IMR-90 (cell line): ENCODE data around the gene SLX4IP. TPM values are rescaled to one million over a fixed set of nuclear protein-coding genes. Genes with fewer than 3 reads are reported as not detected.

Source experiments
- ATAC-seq: fragments of 200-7000 bp; cut with Tn5 transposase; 2 replicates; pipeline ENCODE4 v1.9.1; 2020; ENCODE audit warnings: low read depth, mild to moderate bottlenecking, moderate library complexity
- BruUV-seq: library from RNA; stranded (reverse); fragments of 400-500 nt; replicated peaks from 2 replicates; lab custom pipeline; 2021; lab: Mats Ljungman, UMichigan
- CTCF ChIA-PET: fragments of 300-600 bp; formaldehyde crosslinking; extraction: SDS; loops from one replicate; lab custom pipeline; 2021; ENCODE audit warnings: antibody characterized with exemption; lab: Yijun Ruan, JAX
- POLR2A ChIA-PET: fragments of 300-600 bp; sonication (Branson Sonifier 250); formaldehyde crosslinking; loops from one replicate; lab custom pipeline; 2022; ENCODE audit warnings: antibody characterized with exemption; ENCODE audit not compliant: unreplicated experiment; lab: Charles Lee
- DNase-seq: peaks from one replicate; pipeline ENCODE4 v3.0.0; 2013
- H2AFZ ChIP-seq: replicated peaks from 2 replicates; pipeline ENCODE3; 2013; ENCODE audit warnings: low read length, mild to moderate bottlenecking; ENCODE audit not compliant: poor library complexity
- H2AK5ac ChIP-seq: 2 replicates; pipeline ENCODE4 v1.6.1; 2013; ENCODE audit warnings: low read depth, low read length, inconsistent platforms
- H2AK9ac ChIP-seq: replicated peaks from 2 replicates; pipeline ENCODE3; 2013; ENCODE audit warnings: mild to moderate bottlenecking, low read depth, low read length, moderate library complexity; ENCODE audit not compliant: poor library complexity
- H2BK120ac ChIP-seq: 2 replicates; pipeline ENCODE4 v1.6.1; 2013; ENCODE audit warnings: low read depth, low read length, inconsistent platforms
- H2BK15ac ChIP-seq: 3 replicates; pipeline ENCODE4 v1.6.1; 2013; ENCODE audit warnings: low read depth, low read length, inconsistent platforms
- H2BK20ac ChIP-seq: 2 replicates; pipeline ENCODE4 v1.6.1; 2013; ENCODE audit warnings: low read depth, mild to moderate bottlenecking, inconsistent platforms, low read length, moderate library complexity
- H2BK5ac ChIP-seq: 2 replicates; pipeline ENCODE4 v1.6.1; 2013; ENCODE audit warnings: mild to moderate bottlenecking, low read depth, low read length, inconsistent platforms; ENCODE audit not compliant: poor library complexity, severe bottlenecking
- H3K14ac ChIP-seq: replicated peaks from 2 replicates; pipeline ENCODE4 v1.6.1; 2013; ENCODE audit warnings: low read depth, low read length, inconsistent platforms
- H3K18ac ChIP-seq: 2 replicates; pipeline ENCODE4 v1.6.1; 2013; ENCODE audit warnings: low read depth, low read length, control low read depth
- H3K23ac ChIP-seq: 2 replicates; pipeline ENCODE4 v1.6.1; 2013; ENCODE audit warnings: low read depth, low read length, inconsistent platforms
- H3K27ac ChIP-seq: 2 replicates; pipeline ENCODE4 v1.5.1; 2013; ENCODE audit warnings: mild to moderate bottlenecking, control low read depth, low read length; ENCODE audit not compliant: insufficient read depth
- H3K27me3 ChIP-seq: 2 replicates; pipeline ENCODE4 v1.6.1; 2013; ENCODE audit warnings: low read length; ENCODE audit not compliant: control insufficient read depth, insufficient read depth
- H3K36me3 ChIP-seq: 2 replicates; pipeline ENCODE4 v1.6.1; 2013; ENCODE audit warnings: low read length, mixed read lengths; ENCODE audit not compliant: control insufficient read depth, insufficient read depth
- H3K4ac ChIP-seq: 2 replicates; pipeline ENCODE4 v1.6.1; 2013; ENCODE audit warnings: low read depth, low read length, inconsistent platforms
- H3K4me1 ChIP-seq: 2 replicates; pipeline ENCODE4 v1.6.1; 2013; ENCODE audit warnings: low read length, mixed read lengths; ENCODE audit not compliant: control insufficient read depth, insufficient read depth
- H3K4me2 ChIP-seq: 2 replicates; pipeline ENCODE4 v1.6.1; 2013; ENCODE audit warnings: low read depth, mild to moderate bottlenecking, control low read depth, low read length, moderate library complexity
- H3K4me3 ChIP-seq: 2 replicates; pipeline ENCODE4 v1.5.1; 2013; ENCODE audit warnings: low read depth, mild to moderate bottlenecking, control low read depth, low read length, moderate library complexity; ENCODE audit not compliant: insufficient read depth
- H3K56ac ChIP-seq: 2 replicates; pipeline ENCODE4 v1.6.1; 2013; ENCODE audit warnings: low read length, inconsistent platforms; ENCODE audit not compliant: insufficient read depth; ENCODE audit errors: extremely low read depth
- H3K79me1 ChIP-seq, 2 experiments: 2 replicates each; pipeline ENCODE4 v1.6.1; 2013; ENCODE audit warnings: low read length in 2 of 2, inconsistent platforms in 1 of 2, low read depth in 1 of 2
- H3K9ac ChIP-seq: 2 replicates; pipeline ENCODE4 v1.6.1; 2013; ENCODE audit warnings: low read depth, low read length, control low read depth
- H3K9me1 ChIP-seq: 2 replicates; pipeline ENCODE4 v1.6.1; 2013; ENCODE audit warnings: low read length, inconsistent platforms; ENCODE audit not compliant: insufficient read depth
- H3K9me3 ChIP-seq: 2 replicates; pipeline ENCODE4 v1.6.1; 2013; ENCODE audit warnings: low read length; ENCODE audit not compliant: control insufficient read depth, insufficient read depth
- H4K20me1 ChIP-seq: 2 replicates; pipeline ENCODE4 v1.6.1; 2013; ENCODE audit warnings: low read length, inconsistent platforms; ENCODE audit not compliant: insufficient read depth
- H4K5ac ChIP-seq: 2 replicates; pipeline ENCODE4 v1.6.1; 2013; ENCODE audit warnings: mild to moderate bottlenecking, low read depth, low read length, control low read depth
- H4K8ac ChIP-seq, 2 experiments: 2 replicates each; pipeline ENCODE4 v1.6.1; 2013; ENCODE audit warnings: low read depth in 2 of 2, low read length in 2 of 2, control low read depth in 1 of 2, inconsistent platforms in 1 of 2
- H4K91ac ChIP-seq: 2 replicates; pipeline ENCODE4 v1.6.1; 2013; ENCODE audit warnings: low read depth, low read length, inconsistent platforms; ENCODE audit not compliant: insufficient read depth
- BHLHE40 ChIP-seq: fragments of 150-350 bp; IDR thresholded peaks from 2 replicates; pipeline ENCODE4 v1.6.1; 2016; ENCODE audit warnings: mild to moderate bottlenecking, low read depth, low read length
- CEBPB ChIP-seq: IDR thresholded peaks from 2 replicates; pipeline ENCODE4 v1.6.1; 2012; ENCODE audit warnings: low read depth, low read length, improper control_type of control experiment
- CHD1 ChIP-seq: IDR thresholded peaks from 2 replicates; pipeline ENCODE4 v1.6.1; 2012; ENCODE audit warnings: low read depth, low read length, improper control_type of control experiment
- FOS ChIP-seq: fragments of 150-350 bp; IDR thresholded peaks from 2 replicates; pipeline ENCODE4 v1.6.1; 2016; ENCODE audit warnings: low read depth, low read length
- MXI1 ChIP-seq: IDR thresholded peaks from 2 replicates; pipeline ENCODE4 v1.6.1; 2012; ENCODE audit warnings: low read depth, mild to moderate bottlenecking, low read length, moderate library complexity, borderline replicate concordance
- NFE2L2 ChIP-seq: fragments of 150-350 bp; IDR thresholded peaks from 2 replicates; pipeline ENCODE4 v1.6.1; 2016; ENCODE audit warnings: low read depth, mild to moderate bottlenecking, low read length
- POLR2A ChIP-seq: IDR thresholded peaks from 2 replicates; pipeline ENCODE4 v1.6.1; 2012; ENCODE audit warnings: mild to moderate bottlenecking, low read depth, low read length
- RAD21 ChIP-seq: IDR thresholded peaks from 2 replicates; pipeline ENCODE4 v1.6.1; 2012; ENCODE audit warnings: low read length, improper control_type of control experiment
- RCOR1 ChIP-seq: IDR thresholded peaks from 2 replicates; pipeline ENCODE4 v1.6.1; 2012; ENCODE audit warnings: mild to moderate bottlenecking, low read length, improper control_type of control experiment; ENCODE audit not compliant: insufficient replicate concordance
- RFX5 ChIP-seq: IDR thresholded peaks from 2 replicates; pipeline ENCODE4 v1.8.0; 2012; ENCODE audit warnings: low read depth, mild to moderate bottlenecking, low read length, moderate library complexity
- SMC3 ChIP-seq: fragments of 150-350 bp; IDR thresholded peaks from 2 replicates; pipeline ENCODE4 v1.6.1; 2016; ENCODE audit warnings: low read depth, mild to moderate bottlenecking, antibody characterized with exemption, low read length, moderate library complexity
- WGBS, 2 experiments: methylation state at CpG; one replicate each; pipeline versions ENCODE4 v1.1.5 to v1.1.7; 2013; ENCODE audit warnings: missing lambda C conversion rate in 2 of 2; ENCODE audit not compliant: insufficient read length in 1 of 2; ENCODE audit errors: extremely low coverage in 2 of 2; 5-methylcytosine and 5-hydroxymethylcytosine counted together
- dilution Hi-C: fragments of 300-500 bp; cut with HindIII; formaldehyde crosslinking; loops from one replicate; pipeline ENCODE4 v1.14.3; 2018; ENCODE audit warnings: low sequenced_read_pairs; ENCODE audit not compliant: unreplicated experiment
- in situ Hi-C: fragments of 300-500 bp; cut with MboI; formaldehyde crosslinking; loops from 3 replicates; pipeline ENCODE4 v1.14.3; 2019; ENCODE audit warnings: low sequenced_read_pairs, inconsistent platforms, mixed read lengths
- intact Hi-C: fragments of 100-400 bp; cut with micrococcal nuclease; formaldehyde crosslinking; loops from 2 replicates; pipeline ENCODE4 v1.10.0; 2022
- polyA plus RNA-seq, 3 experiments: library from polyadenylated mRNA; depleted of rRNA; stranded (reverse); fragments of >200 nt; gene quantifications; 2 replicates each; pipeline ENCODE4 v1.2.3, GENCODE V29; 2012; ENCODE audit warnings: low replicate concordance in 1 of 3
- total RNA-seq: library from RNA; depleted of rRNA; stranded (reverse); fragments of >200 nt; gene quantifications from 2 replicates; pipeline ENCODE4 v1.2.3, GENCODE V29; 2012
- TF ChIP-seq, protein P1 (sequence below): fragments of 150-350 bp; IDR thresholded peaks from 2 replicates; pipeline ENCODE4 v1.6.1; 2017; ENCODE audit warnings: mild to moderate bottlenecking, antibody characterized with exemption, low read length, low read depth
- TF ChIP-seq, protein P2 (sequence below): conservative IDR thresholded peaks from 2 replicates; pipeline ENCODE4 v1.5.1; 2012; ENCODE audit warnings: mild to moderate bottlenecking, low read depth, low read length, improper control_type of control experiment
- TF ChIP-seq, protein P3 (sequence below): fragments of 150-350 bp; IDR thresholded peaks from 2 replicates; pipeline ENCODE4 v1.6.1; 2016; ENCODE audit warnings: low read depth, mild to moderate bottlenecking, low read length, moderate library complexity, borderline replicate concordance

The SLX4IP gene
- total and polyA plus RNA-seq, 2 of the 4 experiments (the other 2 are of a cell fraction) = 1.3 to 5.9 TPM

- POLR2A ChIA-PET = no interaction called here
- no CpG with 5 or more reads among the region's 1 CpG for WGBS, 2 experiments
- TF ChIP-seq NFE2L2 = no peak
- TF ChIP-seq FOS = no peak
- TF ChIP-seq SMC3 = no peak
- TF ChIP-seq CEBPB = no peak
- no peak for TF ChIP-seq RCOR1
- no peak for TF ChIP-seq RFX5
- TF ChIP-seq BHLHE40 = no peak
- TF ChIP-seq, protein P1, sequence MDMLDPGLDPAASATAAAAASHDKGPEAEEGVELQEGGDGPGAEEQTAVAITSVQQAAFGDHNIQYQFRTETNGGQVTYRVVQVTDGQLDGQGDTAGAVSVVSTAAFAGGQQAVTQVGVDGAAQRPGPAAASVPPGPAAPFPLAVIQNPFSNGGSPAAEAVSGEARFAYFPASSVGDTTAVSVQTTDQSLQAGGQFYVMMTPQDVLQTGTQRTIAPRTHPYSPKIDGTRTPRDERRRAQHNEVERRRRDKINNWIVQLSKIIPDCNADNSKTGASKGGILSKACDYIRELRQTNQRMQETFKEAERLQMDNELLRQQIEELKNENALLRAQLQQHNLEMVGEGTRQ = no peak
- TF ChIP-seq MXI1 = no peak
- TF ChIP-seq, protein P2, sequence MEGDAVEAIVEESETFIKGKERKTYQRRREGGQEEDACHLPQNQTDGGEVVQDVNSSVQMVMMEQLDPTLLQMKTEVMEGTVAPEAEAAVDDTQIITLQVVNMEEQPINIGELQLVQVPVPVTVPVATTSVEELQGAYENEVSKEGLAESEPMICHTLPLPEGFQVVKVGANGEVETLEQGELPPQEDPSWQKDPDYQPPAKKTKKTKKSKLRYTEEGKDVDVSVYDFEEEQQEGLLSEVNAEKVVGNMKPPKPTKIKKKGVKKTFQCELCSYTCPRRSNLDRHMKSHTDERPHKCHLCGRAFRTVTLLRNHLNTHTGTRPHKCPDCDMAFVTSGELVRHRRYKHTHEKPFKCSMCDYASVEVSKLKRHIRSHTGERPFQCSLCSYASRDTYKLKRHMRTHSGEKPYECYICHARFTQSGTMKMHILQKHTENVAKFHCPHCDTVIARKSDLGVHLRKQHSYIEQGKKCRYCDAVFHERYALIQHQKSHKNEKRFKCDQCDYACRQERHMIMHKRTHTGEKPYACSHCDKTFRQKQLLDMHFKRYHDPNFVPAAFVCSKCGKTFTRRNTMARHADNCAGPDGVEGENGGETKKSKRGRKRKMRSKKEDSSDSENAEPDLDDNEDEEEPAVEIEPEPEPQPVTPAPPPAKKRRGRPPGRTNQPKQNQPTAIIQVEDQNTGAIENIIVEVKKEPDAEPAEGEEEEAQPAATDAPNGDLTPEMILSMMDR = no peak
- TF ChIP-seq POLR2A = no peak
- TF ChIP-seq, protein P3, sequence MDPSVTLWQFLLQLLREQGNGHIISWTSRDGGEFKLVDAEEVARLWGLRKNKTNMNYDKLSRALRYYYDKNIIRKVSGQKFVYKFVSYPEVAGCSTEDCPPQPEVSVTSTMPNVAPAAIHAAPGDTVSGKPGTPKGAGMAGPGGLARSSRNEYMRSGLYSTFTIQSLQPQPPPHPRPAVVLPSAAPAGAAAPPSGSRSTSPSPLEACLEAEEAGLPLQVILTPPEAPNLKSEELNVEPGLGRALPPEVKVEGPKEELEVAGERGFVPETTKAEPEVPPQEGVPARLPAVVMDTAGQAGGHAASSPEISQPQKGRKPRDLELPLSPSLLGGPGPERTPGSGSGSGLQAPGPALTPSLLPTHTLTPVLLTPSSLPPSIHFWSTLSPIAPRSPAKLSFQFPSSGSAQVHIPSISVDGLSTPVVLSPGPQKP = no peak
- TF ChIP-seq RAD21 = no peak
- TF ChIP-seq CHD1 = no peak
Measured at GRCh38 chr20:10590950-10591671, 156.0 kb downstream of the SLX4IP start.

More at GRCh38 chr20:10590950-10591671, 156.0 kb downstream of the SLX4IP start:
- intact Hi-C loops (no loop called here), in situ Hi-C loops (no loop called here), dilution Hi-C loops (no loop called here)
- Histone ChIP-seq H3K27ac (peak overlapping the region; percentile 6; the same call in 1 of the 2 replicates), H3K23ac (peak overlapping the region; percentile 86), H2BK120ac (peak overlapping the region; percentile 95), H4K5ac (peak overlapping the region; percentile 95; the same call in 1 of the 2 replicates), H4K91ac (peak overlapping the region; percentile 78), H3K9ac (no peak overlapping the region), H2BK15ac (peak overlapping the region; percentile 98), H3K18ac (peak overlapping the region; percentile 92; the same call in 1 of the 2 replicates), H3K9me1 (peaks cover 6% of the 10 kb centered on the region; the same call in 1 of the 2 replicates), H2AK5ac (peak overlapping the region; percentile 79), H3K4me1 (peaks cover 14% of the 10 kb centered on the region), H3K14ac (peak overlapping the region; percentile 81), H3K56ac (peak overlapping the region; percentile 50; the same call in 1 of the 2 replicates), H3K9me3 (no peaks in the 10 kb centered on the region), H4K8ac (peak overlapping the region in 1 of 2 experiments; percentile 68; a peak in 3 of 4 replicates), H3K4ac (peak overlapping the region; percentile 90), H3K79me1 (peaks cover 0 to 8% of the 10 kb centered on the region in 2 experiments; a peak in 1 of 4 replicates), H4K20me1 (no peaks in the 10 kb centered on the region), H3K4me2 (no peak overlapping the region), H2AFZ (peak overlapping the region; percentile 71), H2AK9ac (no peak overlapping the region), H2BK20ac (peak overlapping the region; percentile 97), H3K27me3 (no peaks in the 10 kb centered on the region), H2BK5ac (peak overlapping the region; percentile 92), H3K4me3 (no peak overlapping the region), H3K36me3 (no peaks in the 10 kb centered on the region)
- CTCF ChIA-PET = interaction anchor here (1.2 kb wide), 1 partner anchor 80 kb away, joined by 3 read pairs; no protein-coding TSS in a partner anchor
- no TSS peak for BruUV-seq
- ATAC-seq = peak; percentile 10; the same call in 1 of the 2 replicates
- DNase-seq = no peak
